ENCODE results near the gene B3GALNT2. TPM values are rescaled to one million over a fixed set of nuclear protein-coding genes. Genes with fewer than 3 reads are reported as not detected.

Gene B3GALNT2
- total RNA-seq, 4 donors from 2014 or later, result 17.5 to 30.4 (median 23.2) TPM

DNA sequence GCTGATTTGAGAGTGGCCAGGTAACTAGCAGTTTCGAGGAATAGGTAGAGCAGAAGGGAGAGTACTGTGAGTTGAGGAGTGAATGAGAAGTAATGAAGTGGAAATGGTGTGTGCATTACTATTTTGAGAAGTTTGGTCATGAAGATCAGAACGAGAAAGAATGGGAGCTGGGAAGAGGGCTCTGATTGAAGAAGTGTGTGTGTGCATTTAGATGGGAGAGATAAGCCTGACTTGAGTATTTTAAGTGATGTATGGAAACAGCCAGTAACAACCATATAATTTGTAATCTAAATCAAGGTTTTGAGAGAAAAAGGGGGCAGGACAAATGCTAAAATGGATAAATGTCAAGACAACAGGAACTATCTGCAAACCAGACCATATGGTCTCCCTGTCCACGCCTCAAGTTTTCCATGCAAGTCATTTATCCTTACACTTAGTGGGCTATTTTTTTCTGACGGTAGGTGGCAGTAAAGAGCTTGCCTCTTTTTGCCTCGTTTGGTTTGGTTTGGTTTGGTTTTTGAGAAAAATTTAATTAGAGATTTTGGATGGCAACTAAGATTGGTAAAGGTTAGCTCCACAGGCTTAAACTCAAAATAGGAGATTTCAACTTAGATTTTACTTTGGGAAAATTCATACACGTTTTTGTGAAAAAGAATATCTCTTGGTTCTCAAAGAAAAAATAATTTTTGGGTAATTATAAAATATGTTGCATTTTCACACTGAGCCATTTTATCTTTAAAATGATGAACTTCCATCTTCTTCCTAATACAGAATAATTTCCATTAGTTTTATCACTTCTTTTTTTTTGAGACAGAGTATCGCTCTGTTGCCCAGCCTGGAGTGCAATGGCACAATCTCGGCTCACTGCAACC, 9.5 kb upstream of the B3GALNT2 start:
- peak in 1 of 3 donors; percentile 31 for TF ChIP-seq CTCF (IDR thresholded peaks at IDR 0.05)
- DNase-seq (ENCODE audit: low spot score) (no peak), ATAC-seq (ENCODE audit: low FRiP score) (no peak)

DNA sequence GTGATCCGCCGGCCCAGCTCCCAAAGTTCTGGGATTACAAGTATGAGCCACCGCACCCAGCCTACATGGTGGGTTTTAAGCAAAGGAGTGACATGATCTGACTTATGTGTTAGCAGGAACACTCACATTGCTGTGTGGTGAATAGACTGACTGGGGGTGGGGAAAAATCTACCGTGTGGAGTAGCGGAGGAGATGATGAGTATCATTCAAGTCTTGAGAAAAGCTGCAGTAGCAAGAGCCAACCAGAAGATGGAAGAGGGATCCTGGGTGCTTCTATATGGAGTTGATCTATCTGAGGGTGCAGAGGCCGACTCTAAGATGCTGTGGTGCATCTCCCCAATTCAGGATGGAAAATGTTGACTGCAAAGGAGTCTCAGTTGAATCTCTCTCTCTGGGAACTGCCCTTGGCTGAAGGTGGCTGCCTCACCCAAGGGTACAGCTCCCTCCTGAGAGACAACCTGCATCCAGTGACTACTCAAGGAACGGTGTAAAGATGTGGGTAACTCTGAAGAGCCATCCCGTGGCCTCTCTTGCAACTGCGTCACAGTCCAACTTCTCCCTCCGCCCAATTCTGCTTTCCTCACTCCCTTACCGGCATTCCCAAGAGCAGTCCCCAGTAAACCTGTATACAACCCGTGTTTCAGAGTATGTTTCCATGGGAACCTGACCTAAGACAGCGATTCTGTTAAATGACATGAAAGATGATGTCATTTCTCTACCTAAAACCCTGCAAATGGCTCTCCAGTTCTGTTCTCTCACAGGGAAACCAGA, 7.4 kb upstream of the B3GALNT2 start:
- TF ChIP-seq CTCF (IDR thresholded peaks at IDR 0.05), result no peak
- ATAC-seq (ENCODE audit: low FRiP score), result no peak
- no peak for DNase-seq (ENCODE audit: low spot score)

DNA sequence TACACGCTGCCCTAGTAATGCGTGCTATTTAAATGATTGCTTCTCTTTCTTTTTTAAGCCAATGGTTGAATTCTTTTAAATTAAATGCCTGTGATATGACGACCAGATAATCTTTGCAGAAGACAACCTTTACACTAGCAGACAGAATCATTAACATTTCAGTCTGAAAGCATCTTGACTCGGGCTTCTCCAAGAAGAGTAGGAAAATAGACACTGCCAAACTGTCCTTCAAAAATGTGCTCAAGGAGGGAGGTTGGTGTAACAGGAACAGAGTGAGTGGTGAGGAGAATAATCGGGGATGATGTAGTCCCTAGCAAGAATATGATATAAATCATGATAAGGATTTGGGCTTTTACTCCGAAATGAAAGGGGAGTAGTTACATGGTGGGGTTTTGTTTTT, 6.6 kb upstream of the B3GALNT2 start:
- no peak for ATAC-seq (ENCODE audit: low FRiP score)
- DNase-seq (ENCODE audit: low spot score), result no peak
- TF ChIP-seq CTCF (IDR thresholded peaks at IDR 0.05), result no peak

DNA sequence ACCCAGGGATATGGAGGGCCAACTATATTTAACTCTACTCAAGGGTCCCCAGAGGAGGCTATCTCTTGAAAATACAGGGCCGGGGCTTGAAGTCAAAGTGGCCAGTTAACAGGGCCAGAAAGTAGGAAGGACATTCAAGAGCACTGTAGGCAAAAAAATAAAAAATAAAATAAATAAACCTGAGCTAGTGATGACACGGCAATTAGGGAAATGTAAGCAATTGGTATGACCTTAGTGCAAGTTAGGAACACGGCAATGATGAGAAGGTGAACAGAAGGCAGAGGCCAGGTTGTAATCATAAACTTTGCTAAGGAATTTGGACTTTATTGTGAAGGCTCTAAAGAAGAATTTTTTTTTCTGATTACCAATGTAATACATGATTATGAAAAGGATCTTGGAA, 3.4 kb upstream of the B3GALNT2 start:
- ATAC-seq (ENCODE audit: low FRiP score) (no peak), DNase-seq (ENCODE audit: low spot score) (no peak)
- no peak for TF ChIP-seq CTCF (IDR thresholded peaks at IDR 0.05)

GRCh38 chr1:235504494-235505222, 406 bp upstream of the B3GALNT2 start:
- TF ChIP-seq CTCF (IDR thresholded peaks at IDR 0.05), result peak in 1 of 3 donors; percentile 86
- ATAC-seq (ENCODE audit: low FRiP score) (peak; percentile 98), DNase-seq (ENCODE audit: low spot score) (peak; percentile 98)

DNA sequence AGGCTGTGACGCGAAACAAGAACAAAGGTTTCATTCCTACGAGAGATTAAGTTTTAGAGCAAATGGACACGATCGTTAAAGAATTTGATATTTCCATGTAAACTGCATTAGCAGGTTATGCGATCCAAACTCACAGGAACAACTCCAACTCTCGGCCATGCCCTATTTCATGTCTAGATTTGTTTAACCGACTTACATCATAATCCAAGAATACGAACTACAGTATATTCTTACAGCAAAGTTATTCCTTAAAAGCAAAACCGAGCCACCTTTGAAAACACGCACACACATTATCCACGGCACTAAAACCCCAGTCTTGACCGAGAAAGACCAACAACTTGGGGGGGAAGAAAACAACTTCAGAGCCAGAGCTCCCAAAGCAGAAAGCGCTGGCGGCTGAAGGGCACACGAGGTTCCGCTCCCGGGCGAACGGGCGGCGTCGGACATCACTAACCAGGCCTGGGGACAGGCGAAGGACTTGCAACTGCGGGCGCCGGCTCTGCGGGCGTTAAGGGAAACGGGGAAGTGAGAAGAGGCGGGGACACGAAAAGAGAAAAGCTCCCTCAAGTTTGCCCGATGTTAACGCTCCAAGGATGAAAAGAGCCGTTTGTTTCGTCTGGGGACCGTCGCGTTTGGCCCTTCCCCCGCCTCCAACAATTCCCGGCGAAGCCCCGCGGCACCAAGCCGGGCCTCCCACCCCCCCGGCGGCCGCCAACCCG, 690 bp downstream of the B3GALNT2 start:
- no peak for TF ChIP-seq CTCF (IDR thresholded peaks at IDR 0.05)
- ATAC-seq (ENCODE audit: low FRiP score), result no peak
- no peak for DNase-seq (ENCODE audit: low spot score)
